Measurements from ENCODE around the gene WNT1.

The WNT1 gene

DNA sequence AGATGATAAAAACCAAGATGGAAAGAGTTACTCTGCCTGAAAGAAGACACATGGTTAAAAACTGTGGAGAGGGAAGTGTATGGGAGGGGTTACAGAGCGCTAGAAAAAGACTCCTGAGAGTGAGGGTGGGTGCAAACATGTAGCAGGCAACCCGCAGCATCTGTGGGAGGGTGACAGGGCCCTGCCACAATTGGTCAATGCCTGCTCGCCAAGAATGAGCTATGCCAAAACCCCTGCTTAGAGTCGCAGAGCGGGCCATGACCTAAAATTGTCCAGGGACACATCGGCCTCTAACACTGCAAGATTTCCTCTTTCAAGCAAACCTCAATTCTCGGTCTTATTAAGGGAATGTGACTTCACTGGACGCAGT is 39.8 kb downstream of the WNT1 start:
- TF ChIP-seq SPI1 (IDR thresholded peaks at IDR 0.05; ENCODE audit: borderline replicate concordance, low read depth) (peak; percentile 47; the same call in 1 of the 2 replicates), POLR2AphosphoS5 (IDR thresholded peaks at IDR 0.05; ENCODE audit: low read depth) (no peak)
- TF ChIP-seq, protein P1, sequence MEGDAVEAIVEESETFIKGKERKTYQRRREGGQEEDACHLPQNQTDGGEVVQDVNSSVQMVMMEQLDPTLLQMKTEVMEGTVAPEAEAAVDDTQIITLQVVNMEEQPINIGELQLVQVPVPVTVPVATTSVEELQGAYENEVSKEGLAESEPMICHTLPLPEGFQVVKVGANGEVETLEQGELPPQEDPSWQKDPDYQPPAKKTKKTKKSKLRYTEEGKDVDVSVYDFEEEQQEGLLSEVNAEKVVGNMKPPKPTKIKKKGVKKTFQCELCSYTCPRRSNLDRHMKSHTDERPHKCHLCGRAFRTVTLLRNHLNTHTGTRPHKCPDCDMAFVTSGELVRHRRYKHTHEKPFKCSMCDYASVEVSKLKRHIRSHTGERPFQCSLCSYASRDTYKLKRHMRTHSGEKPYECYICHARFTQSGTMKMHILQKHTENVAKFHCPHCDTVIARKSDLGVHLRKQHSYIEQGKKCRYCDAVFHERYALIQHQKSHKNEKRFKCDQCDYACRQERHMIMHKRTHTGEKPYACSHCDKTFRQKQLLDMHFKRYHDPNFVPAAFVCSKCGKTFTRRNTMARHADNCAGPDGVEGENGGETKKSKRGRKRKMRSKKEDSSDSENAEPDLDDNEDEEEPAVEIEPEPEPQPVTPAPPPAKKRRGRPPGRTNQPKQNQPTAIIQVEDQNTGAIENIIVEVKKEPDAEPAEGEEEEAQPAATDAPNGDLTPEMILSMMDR (IDR thresholded peaks at IDR 0.05; ENCODE audit: insufficient read depth, low read length), result no peak
- H3K27me3 ChIP-seq (ENCODE audit: insufficient read depth, poor library complexity, severe bottlenecking), result no peaks in the 10 kb centered on the region
- peak overlapping the region; percentile 70 for H3K4me3 ChIP-seq (replicated peaks; ENCODE audit: insufficient read depth, low read length)
- peak overlapping the region; percentile 94 for H3K27ac ChIP-seq (replicated peaks)
- DNase-seq (ENCODE audit: low read depth in 1 of 2, low spot score in 1 of 2), result peak; percentile 62 to 70

DNA sequence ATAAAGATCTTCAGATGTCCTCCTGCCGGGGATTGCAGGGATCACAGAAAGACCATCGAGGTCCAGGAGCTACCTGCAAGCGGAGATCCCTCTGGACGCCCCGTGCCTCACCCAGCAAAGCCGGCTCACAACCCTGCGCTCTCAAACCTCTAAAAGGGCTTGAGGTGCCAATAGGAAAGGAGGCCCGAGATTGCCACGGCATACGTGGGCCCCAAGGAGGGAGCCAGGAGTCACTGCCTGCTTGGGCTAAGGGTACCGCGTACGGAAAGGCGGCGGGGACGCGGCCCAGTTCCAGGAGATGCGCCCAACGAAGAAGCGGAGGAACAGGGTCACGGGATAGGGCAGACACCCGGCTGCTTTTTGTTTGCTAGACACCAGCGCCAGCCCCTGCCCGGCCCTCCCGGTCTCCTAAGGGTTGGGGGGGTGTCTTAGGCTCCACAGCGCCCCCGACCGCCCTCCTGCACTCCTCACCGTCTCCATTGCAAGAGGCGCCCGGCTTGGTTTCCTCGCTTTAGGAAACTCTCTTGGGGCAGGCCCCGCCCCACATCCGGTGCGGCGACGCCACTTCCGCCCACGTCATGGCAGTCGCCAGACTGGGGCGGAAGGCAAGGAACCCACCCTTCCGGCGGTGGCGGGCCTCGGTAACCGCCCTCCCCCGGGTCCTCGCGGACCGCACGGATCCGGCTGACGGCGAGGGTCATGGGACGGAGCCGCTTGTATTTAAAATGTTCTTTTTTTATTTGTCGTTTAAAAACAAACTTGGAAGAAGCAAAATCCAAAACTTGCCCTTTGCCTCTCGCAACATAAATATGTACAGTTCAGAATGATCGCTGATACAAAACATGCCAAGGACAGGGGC is 40.4 kb downstream of the WNT1 start, which contains the start of gene PRKAG1:
Gene PRKAG1, minus strand, starts transcription at position 516 of the 859 bp plus-strand sequence. Its CDS starts 36 bp downstream, at position 480.
- H3K27me3 ChIP-seq (ENCODE audit: insufficient read depth, poor library complexity, severe bottlenecking), result no peaks in the 10 kb centered on the region
- DNase-seq (ENCODE audit: low read depth in 1 of 2, low spot score in 1 of 2), result peak; percentile 97 to 98
- H3K27ac ChIP-seq (replicated peaks), result peak within 1 kb of the TSS; percentile 94
- H3K4me3 ChIP-seq (replicated peaks; ENCODE audit: insufficient read depth, low read length), result peak within 1 kb of the TSS; percentile 70
- TF ChIP-seq, protein P1 (IDR thresholded peaks at IDR 0.05; ENCODE audit: insufficient read depth, low read length), result no peak
- TF ChIP-seq GABPA (IDR thresholded peaks at IDR 0.05; ENCODE audit: low read depth) (peak; percentile 94), SPI1 (IDR thresholded peaks at IDR 0.05; ENCODE audit: borderline replicate concordance, low read depth) (peak; percentile 66; the same call in 1 of the 2 replicates), POLR2AphosphoS5 (IDR thresholded peaks at IDR 0.05; ENCODE audit: low read depth) (peak; percentile 96)
- TF ChIP-seq, protein P2, sequence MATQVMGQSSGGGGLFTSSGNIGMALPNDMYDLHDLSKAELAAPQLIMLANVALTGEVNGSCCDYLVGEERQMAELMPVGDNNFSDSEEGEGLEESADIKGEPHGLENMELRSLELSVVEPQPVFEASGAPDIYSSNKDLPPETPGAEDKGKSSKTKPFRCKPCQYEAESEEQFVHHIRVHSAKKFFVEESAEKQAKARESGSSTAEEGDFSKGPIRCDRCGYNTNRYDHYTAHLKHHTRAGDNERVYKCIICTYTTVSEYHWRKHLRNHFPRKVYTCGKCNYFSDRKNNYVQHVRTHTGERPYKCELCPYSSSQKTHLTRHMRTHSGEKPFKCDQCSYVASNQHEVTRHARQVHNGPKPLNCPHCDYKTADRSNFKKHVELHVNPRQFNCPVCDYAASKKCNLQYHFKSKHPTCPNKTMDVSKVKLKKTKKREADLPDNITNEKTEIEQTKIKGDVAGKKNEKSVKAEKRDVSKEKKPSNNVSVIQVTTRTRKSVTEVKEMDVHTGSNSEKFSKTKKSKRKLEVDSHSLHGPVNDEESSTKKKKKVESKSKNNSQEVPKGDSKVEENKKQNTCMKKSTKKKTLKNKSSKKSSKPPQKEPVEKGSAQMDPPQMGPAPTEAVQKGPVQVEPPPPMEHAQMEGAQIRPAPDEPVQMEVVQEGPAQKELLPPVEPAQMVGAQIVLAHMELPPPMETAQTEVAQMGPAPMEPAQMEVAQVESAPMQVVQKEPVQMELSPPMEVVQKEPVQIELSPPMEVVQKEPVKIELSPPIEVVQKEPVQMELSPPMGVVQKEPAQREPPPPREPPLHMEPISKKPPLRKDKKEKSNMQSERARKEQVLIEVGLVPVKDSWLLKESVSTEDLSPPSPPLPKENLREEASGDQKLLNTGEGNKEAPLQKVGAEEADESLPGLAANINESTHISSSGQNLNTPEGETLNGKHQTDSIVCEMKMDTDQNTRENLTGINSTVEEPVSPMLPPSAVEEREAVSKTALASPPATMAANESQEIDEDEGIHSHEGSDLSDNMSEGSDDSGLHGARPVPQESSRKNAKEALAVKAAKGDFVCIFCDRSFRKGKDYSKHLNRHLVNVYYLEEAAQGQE (IDR thresholded peaks at IDR 0.05; ENCODE audit: insufficient replicate concordance, low read depth), result no peak

DNA sequence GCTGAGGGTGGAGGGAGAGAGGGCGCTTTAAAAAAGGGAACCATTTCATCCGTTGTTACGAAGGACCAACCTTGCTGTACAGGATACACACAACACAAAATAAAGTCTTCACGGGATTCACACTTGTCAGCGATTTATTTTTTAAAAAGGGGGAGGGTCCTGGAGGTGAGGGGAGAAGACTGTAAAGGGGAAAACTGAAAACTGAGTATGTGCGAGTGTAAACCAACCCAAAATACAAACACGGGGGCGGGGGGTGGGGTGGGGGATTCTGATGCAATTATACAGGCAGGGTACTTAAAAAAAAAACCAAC is 41.0 kb downstream of the WNT1 start:
- no peak for DNase-seq (ENCODE audit: low read depth in 1 of 2, low spot score in 1 of 2)
- peak overlapping the region; percentile 70 for H3K4me3 ChIP-seq (replicated peaks; ENCODE audit: insufficient read depth, low read length)
- TF ChIP-seq, protein P1 (IDR thresholded peaks at IDR 0.05; ENCODE audit: insufficient read depth, low read length), result no peak
- TF ChIP-seq, protein P2 (IDR thresholded peaks at IDR 0.05; ENCODE audit: insufficient replicate concordance, low read depth), result no peak
- TF ChIP-seq SPI1 (IDR thresholded peaks at IDR 0.05; ENCODE audit: borderline replicate concordance, low read depth) (no peak), GABPA (IDR thresholded peaks at IDR 0.05; ENCODE audit: low read depth) (no peak)
- H3K27me3 ChIP-seq (ENCODE audit: insufficient read depth, poor library complexity, severe bottlenecking), result no peaks in the 10 kb centered on the region
- H3K27ac ChIP-seq (replicated peaks), result peak overlapping the region; percentile 94
